Measurements from ENCODE around the gene PSMB9.
A peak's percentile ranks its signal among the peaks of the same experiment; 100 is the strongest.

PSMB9 gene

DNA sequence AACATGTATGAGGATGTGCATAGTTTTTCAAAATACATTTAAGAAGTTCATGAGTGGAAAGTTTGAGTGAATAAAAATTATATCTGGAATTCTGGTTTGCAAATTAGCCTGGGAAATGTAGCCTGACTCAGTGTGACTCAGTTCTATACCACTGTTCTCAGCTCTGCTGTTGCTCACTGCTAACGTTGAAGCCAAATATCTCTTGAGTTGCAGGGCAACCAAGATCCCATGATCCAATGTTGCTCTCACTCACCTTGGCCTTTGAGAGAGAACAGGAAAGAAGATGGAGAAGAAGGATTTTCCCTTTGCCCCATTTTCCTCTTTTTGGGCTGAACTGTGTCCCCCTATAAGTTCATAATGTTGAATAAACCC is 28.9 kb downstream of the PSMB9 start:
- H3K9ac ChIP-seq, result no peak overlapping the region; a peak in 1 of 22 replicates
- peak overlapping the region in 9 of 11 experiments; percentile 58 to 92 (median 73); a peak in 14 of 22 replicates for H3K4me2 ChIP-seq
- H3K4me3 ChIP-seq, result no peak overlapping the region
- peaks cover 0 to 5% (median 0%) of the 10 kb centered on the region in 11 experiments; a peak in 3 of 22 replicates for H3K36me3 ChIP-seq
- H3K27ac ChIP-seq, result no peak overlapping the region
- peaks cover 0 to 3% (median 0%) of the 10 kb centered on the region in 11 experiments; a peak in 1 of 22 replicates for H3K9me3 ChIP-seq (replicated peaks in 1 of 11)
- H4K20me1 ChIP-seq, result no peaks in the 10 kb centered on the region
- TF ChIP-seq Cebpa-rat (IDR thresholded peaks at IDR 0.05), result no peak
- H3K27me3 ChIP-seq, result no peaks in the 10 kb centered on the region
- H3K4me1 ChIP-seq, result peaks cover 13 to 28% (median 21%) of the 10 kb centered on the region in 10 experiments

GRCh38 chr6:32883789-32884188 is 29.8 kb downstream of the PSMB9 start:
- Histone ChIP-seq H3K36me3 (peaks cover 0 to 5% (median 0%) of the 10 kb centered on the region in 11 experiments; a peak in 3 of 22 replicates), H3K27me3 (no peaks in the 10 kb centered on the region), H3K4me2 (peak overlapping the region; percentile 58 to 92 (median 72)), H3K4me1 (peaks cover 13 to 28% (median 21%) of the 10 kb centered on the region in 10 experiments), H3K27ac (peak overlapping the region in 5 of 11 experiments; percentile 3 to 38 (median 14); a peak in 5 of 22 replicates), H3K9ac (no peak overlapping the region; a peak in 1 of 22 replicates), H3K9me3 (replicated peaks in 1 of 11) (peaks cover 0 to 3% (median 0%) of the 10 kb centered on the region in 11 experiments; a peak in 1 of 22 replicates), H3K4me3 (0 out of 20 replicates have a peak overlapping the region, but pooled peaks of 1 of the 10 experiments have one; percentile 3), H4K20me1 (no peaks in the 10 kb centered on the region)
- peak in 7 of 11 experiments; percentile 24 to 82 (median 61); a peak in 9 of 22 replicates for TF ChIP-seq Cebpa-rat (IDR thresholded peaks at IDR 0.05)

DNA sequence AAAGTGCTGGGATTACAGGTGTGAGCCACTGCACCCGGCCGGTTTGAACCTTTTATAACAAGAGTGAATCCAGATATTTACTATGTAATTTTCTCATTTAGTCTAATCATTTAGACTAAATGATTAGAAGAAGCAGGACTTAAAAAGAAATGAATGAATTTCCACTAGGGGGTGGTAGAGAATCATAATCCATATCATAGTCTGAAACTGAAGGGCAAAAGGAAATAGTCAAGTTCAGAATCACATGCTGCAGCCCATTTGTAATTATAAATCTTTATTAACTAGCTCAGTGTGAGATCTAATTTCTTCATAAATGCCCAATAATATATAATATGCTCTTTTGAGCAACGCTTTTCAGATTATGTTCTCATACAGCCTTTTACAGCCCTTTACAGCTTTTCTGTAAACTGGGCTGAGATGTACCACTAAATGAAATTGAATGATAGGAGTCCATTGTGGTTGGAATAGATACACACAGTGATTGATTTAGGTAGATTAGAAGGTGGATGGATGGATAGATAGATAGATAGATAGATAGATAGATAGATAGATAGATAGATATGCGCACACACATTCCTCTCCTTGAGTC is 31.8 kb downstream of the PSMB9 start:
- no peak for TF ChIP-seq Cebpa-rat (IDR thresholded peaks at IDR 0.05)
- Histone ChIP-seq H3K4me2 (no peak overlapping the region), H3K36me3 (no peaks in the 10 kb centered on the region), H3K27me3 (no peaks in the 10 kb centered on the region), H3K4me1 (peaks cover 14 to 30% (median 21%) of the 10 kb centered on the region in 10 experiments), H3K9ac (no peak overlapping the region), H4K20me1 (no peaks in the 10 kb centered on the region), H3K27ac (no peak overlapping the region), H3K9me3 (replicated peaks in 1 of 11) (no peaks in the 10 kb centered on the region), H3K4me3 (no peak overlapping the region)

- TF ChIP-seq Cebpa-rat (IDR thresholded peaks at IDR 0.05), result no peak
- H3K4me1 ChIP-seq, result peaks cover 16 to 35% (median 23%) of the 10 kb centered on the region in 10 experiments
- no peak overlapping the region for H3K4me3 ChIP-seq
- H3K4me2 ChIP-seq, result no peak overlapping the region
- no peak overlapping the region for H3K9ac ChIP-seq
- no peaks in the 10 kb centered on the region for H3K27me3 ChIP-seq
- no peaks in the 10 kb centered on the region for H3K9me3 ChIP-seq (replicated peaks in 1 of 11)
- H3K36me3 ChIP-seq, result no peaks in the 10 kb centered on the region
- H4K20me1 ChIP-seq, result no peaks in the 10 kb centered on the region
- H3K27ac ChIP-seq, result no peak overlapping the region
Measured at GRCh38 chr6:32886681-32887383, 32.8 kb downstream of the PSMB9 start.

DNA sequence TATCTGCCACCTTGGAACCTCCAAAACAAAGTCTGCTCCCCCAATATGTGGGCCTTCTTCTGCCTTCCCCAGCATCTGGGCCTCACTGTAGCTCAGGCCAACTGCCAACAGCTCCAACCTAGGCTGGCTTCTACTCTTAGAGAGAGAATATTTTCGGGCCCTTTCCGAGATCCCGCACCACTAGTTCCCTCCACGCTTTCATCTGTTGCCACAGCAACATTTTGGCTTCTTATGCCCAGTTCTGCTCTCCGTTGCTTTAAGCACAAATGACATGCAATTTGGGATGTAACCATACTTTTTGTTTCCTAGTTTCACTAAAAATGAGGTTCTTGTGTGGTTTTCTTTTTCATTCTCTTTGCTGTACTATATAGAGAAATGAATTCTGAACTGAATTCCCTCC is 33.6 kb downstream of the PSMB9 start:
- Histone ChIP-seq H4K20me1 (no peaks in the 10 kb centered on the region), H3K4me1 (peaks cover 16 to 29% (median 23%) of the 10 kb centered on the region in 10 experiments), H3K27ac (no peak overlapping the region), H3K36me3 (no peaks in the 10 kb centered on the region), H3K9me3 (replicated peaks in 1 of 11) (no peaks in the 10 kb centered on the region), H3K4me2 (no peak overlapping the region), H3K9ac (no peak overlapping the region), H3K4me3 (no peak overlapping the region), H3K27me3 (no peaks in the 10 kb centered on the region)
- TF ChIP-seq Cebpa-rat (IDR thresholded peaks at IDR 0.05), result no peak

GRCh38 chr6:32888576-32888975 is 34.6 kb downstream of the PSMB9 start:
- Histone ChIP-seq H3K4me3 (no peak overlapping the region), H3K27ac (no peak overlapping the region), H3K4me2 (no peak overlapping the region), H3K9ac (no peak overlapping the region), H3K9me3 (replicated peaks in 1 of 11) (no peaks in the 10 kb centered on the region), H3K4me1 (peaks cover 12 to 23% (median 19%) of the 10 kb centered on the region in 10 experiments), H3K36me3 (no peaks in the 10 kb centered on the region), H3K27me3 (no peaks in the 10 kb centered on the region), H4K20me1 (no peaks in the 10 kb centered on the region)
- no peak for TF ChIP-seq Cebpa-rat (IDR thresholded peaks at IDR 0.05)

DNA sequence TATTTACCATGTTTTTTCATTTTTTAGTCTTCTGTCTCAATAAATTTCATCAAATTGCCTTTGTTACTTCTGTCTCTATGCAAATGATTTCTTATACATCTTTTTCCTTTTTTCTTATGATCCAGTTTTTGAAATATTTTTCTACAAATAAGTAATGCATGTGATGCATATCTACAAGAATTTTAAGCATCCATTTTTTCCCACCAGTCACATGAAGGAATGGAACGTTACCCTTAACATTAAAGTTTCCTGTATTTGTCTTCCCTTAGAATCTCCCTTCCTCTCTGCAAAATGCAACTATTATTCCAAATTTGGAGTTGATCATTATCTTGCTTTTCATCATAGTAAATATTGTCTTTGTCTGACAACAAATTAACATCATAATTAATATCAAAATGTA is 35.5 kb downstream of the PSMB9 start:
- H3K4me2 ChIP-seq, result no peak overlapping the region

DNA sequence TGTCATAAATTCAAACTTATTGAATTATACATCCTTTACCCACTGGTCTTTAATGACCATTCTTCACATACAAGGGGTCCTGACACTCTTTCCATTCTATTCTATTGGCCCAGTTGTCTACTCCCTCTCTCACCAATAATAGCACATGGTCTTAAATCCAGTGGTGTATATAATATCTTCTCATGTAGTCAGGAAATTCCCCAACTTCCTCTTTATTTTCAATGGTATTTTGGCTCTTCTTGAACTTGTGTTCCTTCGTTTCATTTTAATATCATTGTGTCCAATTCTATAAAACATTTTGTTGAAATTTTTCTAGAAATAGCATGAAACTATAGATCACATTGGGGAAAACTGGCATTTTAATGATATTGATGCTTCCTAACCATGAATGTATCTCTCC is 36.8 kb downstream of the PSMB9 start:
- Histone ChIP-seq H3K4me2 (peak overlapping the region in 3 of 11 experiments; percentile 1 to 37 (median 6); a peak in 4 of 22 replicates), H3K9ac (no peak overlapping the region), H3K27ac (no peak overlapping the region), H3K4me3 (no peak overlapping the region), H3K4me1 (peaks cover 14 to 24% (median 20%) of the 10 kb centered on the region in 10 experiments), H3K27me3 (no peaks in the 10 kb centered on the region), H4K20me1 (peaks cover 0 to 8% (median 0%) of the 10 kb centered on the region in 11 experiments; a peak in 2 of 22 replicates), H3K9me3 (replicated peaks in 1 of 11) (no peaks in the 10 kb centered on the region), H3K36me3 (no peaks in the 10 kb centered on the region)
- no peak for TF ChIP-seq Cebpa-rat (IDR thresholded peaks at IDR 0.05)

More for the DNA sequence above, 35.5 kb downstream of the PSMB9 start:
- TF ChIP-seq Cebpa-rat (IDR thresholded peaks at IDR 0.05), result no peak
- Histone ChIP-seq H3K9ac (no peak overlapping the region), H3K27me3 (no peaks in the 10 kb centered on the region), H3K4me1 (peaks cover 7 to 16% (median 13%) of the 10 kb centered on the region in 10 experiments; a peak in 19 of 20 replicates), H3K9me3 (replicated peaks in 1 of 11) (no peaks in the 10 kb centered on the region), H3K36me3 (no peaks in the 10 kb centered on the region), H4K20me1 (no peaks in the 10 kb centered on the region), H3K4me3 (no peak overlapping the region), H3K27ac (no peak overlapping the region)

Measured in BLaER1 treated with 17β-estradiol and CSF1 and Interleukin-3, amounts not matched to agents 10 nM and 100 nM (cell line).